Type B pancreatic cell (in vitro differentiated cells): Measurements from ENCODE around the gene CLEC10A. TPM values are rescaled to one million over a fixed set of nuclear protein-coding genes. Genes with fewer than 3 reads are reported as not detected.
A peak's percentile ranks its signal among the peaks of the same experiment; 100 is the strongest.

Source experiments
- DNase-seq: peaks from one replicate; pipeline ENCODE4 v3.0.0; 2021; ENCODE audit warnings: mixed read lengths; ENCODE audit not compliant: unreplicated experiment; ENCODE audit errors: extremely low spot score
- H3K27ac Mint-ChIP-seq: 2 replicates; pipeline ENCODE4 v1.8.0; 2021; ENCODE audit warnings: mild to moderate bottlenecking, mixed read lengths
- H3K27me3 Mint-ChIP-seq: 2 replicates; pipeline ENCODE4 v1.8.0; 2021; ENCODE audit warnings: mixed read lengths
- H3K36me3 Mint-ChIP-seq: 2 replicates; pipeline ENCODE4 v1.8.0; 2021; ENCODE audit warnings: mixed read lengths
- H3K4me1 Mint-ChIP-seq: one replicate; pipeline ENCODE4 v1.8.0; 2021; ENCODE audit warnings: mixed read lengths; ENCODE audit not compliant: unreplicated experiment
- H3K4me3 Mint-ChIP-seq: 2 replicates; pipeline ENCODE4 v1.8.0; 2021; ENCODE audit warnings: mild to moderate bottlenecking, mixed read lengths
- H3K9me3 Mint-ChIP-seq: 2 replicates; pipeline ENCODE4 v1.8.0; 2021; ENCODE audit warnings: mixed read lengths
- CTCF ChIP-seq: fragments of 200-600 bp; sonication (generic); conservative IDR thresholded peaks from 2 replicates; pipeline ENCODE4 v1.5.0; 2021; ENCODE audit warnings: antibody characterized with exemption, mild to moderate bottlenecking
- total RNA-seq: library from RNA; stranded (reverse); gene quantifications from 2 replicates; pipeline ENCODE4 v1.2.1, GENCODE V29; 2021; ENCODE audit warnings: low replicate concordance

CLEC10A gene
- total RNA-seq, 1 donor from 2014 or later = not detected

- Mint-ChIP-seq H3K9me3 (no peaks in the 10 kb centered on the region), H3K4me1 (peaks cover 4% of the 10 kb centered on the region), H3K36me3 (no peaks in the 10 kb centered on the region), H3K4me3 (no peak overlapping the region), H3K27ac (peak overlapping the region; percentile 63), H3K27me3 (peaks cover 6% of the 10 kb centered on the region)
- no peak for DNase-seq
- no peak for TF ChIP-seq CTCF
Measured at GRCh38 chr17:7109461-7110322, 29.6 kb upstream of the CLEC10A start.

- Mint-ChIP-seq H3K9me3 (no peaks in the 10 kb centered on the region), H3K27ac (peak overlapping the region; percentile 63), H3K27me3 (peaks cover 6% of the 10 kb centered on the region), H3K4me3 (no peak overlapping the region), H3K36me3 (no peaks in the 10 kb centered on the region), H3K4me1 (peaks cover 4% of the 10 kb centered on the region)
- no peak for DNase-seq
- TF ChIP-seq CTCF = no peak
Measured at GRCh38 chr17:7108981-7109380, 28.9 kb upstream of the CLEC10A start.

- Mint-ChIP-seq H3K4me3 (no peak overlapping the region), H3K27ac (no peak overlapping the region), H3K9me3 (no peaks in the 10 kb centered on the region), H3K27me3 (peaks cover 7% of the 10 kb centered on the region), H3K4me1 (peaks cover 4% of the 10 kb centered on the region), H3K36me3 (no peaks in the 10 kb centered on the region)
- TF ChIP-seq CTCF = no peak
- no peak for DNase-seq
Measured at GRCh38 chr17:7108560-7108925, 28.5 kb upstream of the CLEC10A start.

- Mint-ChIP-seq H3K9me3 (no peaks in the 10 kb centered on the region), H3K27me3 (peaks cover 13% of the 10 kb centered on the region), H3K4me3 (no peak overlapping the region), H3K27ac (no peak overlapping the region), H3K4me1 (peaks cover 4% of the 10 kb centered on the region), H3K36me3 (no peaks in the 10 kb centered on the region)
- no peak for TF ChIP-seq CTCF
- no peak for DNase-seq
Measured at GRCh38 chr17:7107795-7108559, 27.9 kb upstream of the CLEC10A start.

GRCh38 chr17:7107012-7107754 is 27.1 kb upstream of the CLEC10A start:
- no peak overlapping the region for H3K4me3 Mint-ChIP-seq
- peaks cover 4% of the 10 kb centered on the region for H3K4me1 Mint-ChIP-seq
- DNase-seq = no peak
- TF ChIP-seq CTCF = no peak
- H3K9me3 Mint-ChIP-seq = no peaks in the 10 kb centered on the region
- H3K36me3 Mint-ChIP-seq = no peaks in the 10 kb centered on the region
- no peak overlapping the region for H3K27ac Mint-ChIP-seq
- peaks cover 21% of the 10 kb centered on the region for H3K27me3 Mint-ChIP-seq
